Stimulated activated CD4-positive, alpha-beta T cell treated with anti-CD3 and anti-CD28 coated beads, Interleukin-2, amount 100 ng/mL, for 48 hours (primary cell): ENCODE measurements around the gene KCNK3.

Experiments used
- DNase-seq, 2 donors: peaks; one replicate each; pipeline ENCODE4 v3.0.0-alpha.2; 2020

Gene KCNK3

DNA sequence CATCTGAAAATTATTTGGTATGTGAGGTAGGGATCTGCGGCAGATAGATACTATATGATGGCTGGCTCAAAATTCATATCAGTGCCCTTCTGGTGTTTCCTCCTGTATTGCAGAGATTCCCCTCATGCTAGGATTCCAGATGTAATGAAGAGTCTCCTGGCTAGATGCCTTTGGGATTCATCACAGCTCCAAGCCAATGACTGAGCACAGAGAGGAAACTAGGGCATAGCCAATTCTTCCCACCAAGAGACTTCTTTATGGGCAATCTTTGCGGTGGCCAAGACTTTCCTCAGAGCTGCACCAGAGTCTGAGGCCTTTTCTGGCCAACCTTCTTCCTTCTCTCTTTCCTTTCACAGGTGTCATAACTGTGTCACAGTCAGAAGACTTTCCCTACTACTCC, 25.9 kb upstream of the KCNK3 start:
- DNase-seq, result no peak

DNA sequence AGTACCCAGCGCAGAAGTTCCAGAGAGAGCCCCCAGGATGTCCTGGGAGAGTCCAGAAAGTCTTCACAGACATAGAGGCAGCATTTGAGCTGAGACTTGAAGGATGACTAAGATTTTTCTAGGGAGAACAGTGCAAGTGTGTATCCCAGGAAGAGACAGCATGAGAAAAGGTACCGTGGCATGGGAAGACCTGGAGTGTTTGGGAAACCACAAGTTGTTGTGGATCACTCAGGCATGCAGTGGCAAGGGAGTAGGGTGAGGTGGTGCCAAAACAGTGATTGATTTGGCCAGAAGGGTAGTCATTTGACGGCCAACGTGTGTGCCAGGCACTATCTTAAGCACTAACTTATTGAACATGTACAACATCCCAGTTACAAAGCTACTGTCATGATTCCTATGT, 24.5 kb upstream of the KCNK3 start:
- DNase-seq, result no peak

DNA sequence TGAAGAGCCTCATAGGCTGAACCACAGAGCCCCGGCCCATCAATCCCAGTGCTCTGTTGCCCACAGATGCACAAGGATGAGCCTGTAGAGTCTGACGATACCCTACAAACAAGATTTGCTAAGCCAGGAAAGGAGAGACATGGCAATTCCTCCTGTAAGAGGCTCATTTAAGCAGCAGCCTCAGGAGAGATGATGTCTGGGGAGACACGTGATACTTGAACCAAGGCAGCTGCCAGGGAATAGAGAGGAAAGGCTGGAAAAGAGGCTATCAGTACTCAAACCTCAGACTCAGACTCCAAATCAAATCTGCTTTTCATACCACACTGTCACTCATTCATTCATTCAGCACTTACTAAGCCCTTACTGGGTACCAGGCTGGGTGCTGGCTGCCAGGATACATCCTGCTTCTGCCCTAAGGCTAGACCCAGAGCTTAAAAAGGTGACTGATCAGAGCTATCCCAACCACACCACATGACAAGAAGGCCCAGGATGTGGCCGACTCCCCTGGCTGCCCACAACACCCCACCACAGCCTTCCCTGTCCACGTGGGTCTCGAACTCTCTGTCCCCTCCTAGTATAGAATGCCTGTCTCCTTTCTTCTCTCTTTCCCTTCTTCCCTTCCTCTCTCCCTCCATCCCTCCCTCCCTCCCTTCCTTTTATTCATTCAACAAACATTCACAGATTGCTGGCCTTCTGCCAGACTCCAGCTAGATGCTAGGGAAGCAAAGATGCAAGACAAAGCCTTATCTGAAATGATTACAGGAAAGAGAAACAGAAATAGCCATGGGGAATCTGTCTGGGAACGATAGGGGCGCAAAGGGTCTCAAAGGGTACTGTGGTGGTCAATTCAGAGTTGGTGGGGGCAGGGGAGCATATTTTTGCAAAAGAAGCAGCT, 23.4 kb upstream of the KCNK3 start:
- DNase-seq, result no peak

DNA sequence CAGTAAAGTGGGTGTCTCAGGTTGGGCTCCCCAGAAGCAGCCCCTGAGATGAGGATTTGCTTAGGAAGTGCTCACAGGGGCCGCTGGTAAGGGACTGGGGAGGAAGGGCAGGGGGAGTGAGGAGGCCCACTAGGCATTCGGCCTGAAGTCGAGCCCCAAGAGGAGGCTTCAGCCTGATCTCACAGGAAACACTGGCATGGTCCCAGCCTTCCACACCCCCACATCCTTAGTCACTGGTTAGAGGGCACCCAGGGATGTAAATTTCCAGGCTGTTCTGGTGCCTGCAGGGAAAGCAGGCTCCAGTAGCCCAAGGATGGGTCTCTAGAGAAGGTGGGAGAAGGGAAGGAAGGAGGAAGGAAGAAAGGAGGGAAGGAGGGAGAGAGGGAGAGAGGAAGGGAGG, 22.4 kb upstream of the KCNK3 start:
- no peak for DNase-seq

DNA sequence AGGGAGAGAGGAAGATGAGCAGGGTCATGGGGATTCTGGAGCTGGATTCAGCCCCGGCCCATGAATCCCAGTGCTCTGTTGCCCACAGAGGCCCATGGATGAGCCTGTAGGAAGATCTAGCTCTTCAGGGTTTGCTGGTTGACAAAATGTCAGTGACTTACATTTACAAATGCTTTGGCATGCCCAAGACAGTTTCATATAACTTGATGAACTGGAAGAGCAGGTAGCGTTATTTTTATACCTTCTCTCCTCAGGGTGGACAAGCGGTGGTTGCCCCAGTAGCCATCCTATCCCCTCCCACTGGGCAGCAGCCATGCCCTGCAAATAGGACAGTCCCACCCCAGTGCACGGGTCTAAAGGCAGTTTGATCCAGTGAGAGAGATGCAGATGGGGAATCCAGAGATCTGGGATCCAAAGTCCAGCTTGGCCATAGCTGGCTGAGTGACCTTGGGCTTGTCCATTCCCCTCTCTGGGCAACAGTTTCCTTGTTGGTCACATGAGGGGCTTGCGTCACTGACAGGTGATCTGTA, 21.5 kb upstream of the KCNK3 start:
- no peak for DNase-seq

DNA sequence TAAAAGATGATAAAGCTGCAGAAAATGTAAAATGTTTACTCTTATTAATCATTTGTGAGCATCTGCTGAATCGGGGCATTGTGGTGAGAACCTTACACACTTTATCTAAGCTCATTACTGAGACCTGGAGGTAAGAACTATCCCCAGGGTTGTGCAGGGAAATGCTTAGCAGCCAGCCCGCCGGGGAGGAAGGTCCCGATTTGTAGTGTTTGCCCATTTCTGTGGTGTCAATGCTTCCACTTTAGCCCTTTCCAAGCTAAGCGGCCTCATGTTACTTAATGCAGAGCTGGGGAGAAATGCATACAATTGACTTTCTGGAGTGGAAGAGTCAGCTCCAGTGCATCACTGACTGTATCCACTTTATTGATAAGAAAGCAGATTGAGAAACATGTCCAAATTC, 20.8 kb upstream of the KCNK3 start:
- DNase-seq, result no peak

DNA sequence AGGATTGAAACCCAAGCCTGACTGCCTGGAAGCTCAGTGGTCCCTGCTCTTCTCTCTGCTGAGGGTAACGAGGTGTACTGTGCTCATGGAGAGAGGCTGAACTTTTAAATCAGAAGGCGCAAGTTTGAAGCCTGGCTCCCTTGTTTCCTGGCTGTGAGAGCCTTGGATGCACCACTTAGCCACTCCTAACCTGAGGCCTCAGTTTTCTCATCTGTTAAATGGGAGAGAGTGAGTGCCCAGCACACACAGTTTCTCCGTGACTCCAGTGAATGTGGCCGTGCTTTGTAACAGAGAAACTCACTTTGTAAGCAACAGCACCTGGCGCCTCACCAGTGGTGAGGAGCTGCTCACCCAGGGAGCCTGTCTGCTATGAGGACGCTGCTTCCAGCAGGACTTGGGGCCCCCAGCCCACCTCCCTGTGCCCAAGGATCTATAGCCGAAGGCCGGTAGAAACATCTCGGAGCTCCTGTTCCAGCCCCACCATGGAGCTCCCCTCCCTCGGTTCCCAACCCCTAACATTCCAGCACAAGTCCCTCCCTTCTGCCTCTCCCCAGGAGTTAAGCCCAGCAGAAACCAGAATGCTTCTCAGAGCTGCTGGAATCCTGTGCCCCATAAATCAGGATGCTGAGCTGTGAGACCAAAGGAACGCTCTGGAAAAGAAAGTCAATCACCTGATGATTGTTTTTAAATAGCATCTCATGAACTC, 20.3 kb upstream of the KCNK3 start:
- no peak for DNase-seq

DNA sequence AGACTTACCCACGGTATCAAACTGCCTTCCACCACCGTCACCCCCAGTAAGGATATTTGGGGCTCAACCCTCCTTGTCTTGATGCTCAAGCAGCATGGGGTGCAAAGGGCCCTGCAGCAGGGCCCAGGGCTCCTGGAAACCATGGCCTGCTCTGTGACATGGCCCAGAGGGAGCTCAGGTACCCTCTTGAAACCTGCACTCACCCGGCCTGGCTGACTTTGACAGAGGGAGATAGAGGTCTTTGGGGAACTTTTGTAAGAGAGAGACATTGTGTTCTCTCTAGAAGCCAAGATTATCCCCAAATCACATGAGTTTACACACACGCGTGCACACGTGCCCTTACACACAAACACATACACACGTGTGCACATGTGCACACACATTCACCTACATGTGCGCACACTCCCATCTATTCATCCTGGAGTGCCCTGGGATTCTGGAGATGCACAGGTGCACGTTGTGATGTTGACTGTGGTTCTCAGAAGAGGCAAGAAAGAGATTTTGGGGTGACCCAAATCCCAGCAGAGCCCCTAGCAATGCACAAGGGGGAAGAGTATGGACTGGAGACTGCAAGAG, 19.6 kb upstream of the KCNK3 start:
- DNase-seq, result no peak

DNA sequence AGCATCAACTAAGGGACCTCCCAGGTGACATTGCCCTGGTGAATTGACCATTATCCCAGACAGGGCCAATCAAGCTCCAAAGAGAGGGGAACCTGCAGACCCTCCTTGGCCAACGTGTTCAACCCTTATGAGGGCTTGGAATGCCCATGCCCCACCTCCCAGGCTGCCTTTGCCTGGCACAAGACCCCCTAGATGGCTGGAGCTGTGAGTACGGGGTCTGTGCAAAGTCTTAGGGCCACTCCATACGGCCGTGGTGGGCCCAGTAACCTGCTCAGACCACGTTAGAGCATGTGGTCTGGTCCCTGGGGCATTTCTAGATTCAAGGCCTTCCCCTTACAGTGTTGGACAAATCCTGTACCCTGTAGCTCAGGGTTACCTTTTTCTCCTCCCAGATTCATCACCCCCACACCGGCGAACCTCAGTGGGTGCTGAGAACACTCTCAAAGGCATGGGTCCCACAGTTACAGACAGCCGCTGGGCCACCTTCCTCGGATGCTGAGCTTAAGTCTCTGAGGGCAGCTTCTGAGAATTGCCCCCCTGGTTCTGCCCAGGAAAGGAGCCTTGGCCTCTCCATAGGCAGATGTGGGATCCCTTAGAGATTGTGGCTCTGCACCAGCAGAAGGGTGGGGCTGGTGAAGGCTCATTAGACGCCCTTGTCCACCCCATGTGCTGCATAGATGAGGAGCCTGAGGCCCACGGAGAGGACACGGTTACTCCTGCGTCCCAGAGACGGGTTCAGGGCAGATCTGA, 18.3 kb upstream of the KCNK3 start:
- DNase-seq, result no peak

DNA sequence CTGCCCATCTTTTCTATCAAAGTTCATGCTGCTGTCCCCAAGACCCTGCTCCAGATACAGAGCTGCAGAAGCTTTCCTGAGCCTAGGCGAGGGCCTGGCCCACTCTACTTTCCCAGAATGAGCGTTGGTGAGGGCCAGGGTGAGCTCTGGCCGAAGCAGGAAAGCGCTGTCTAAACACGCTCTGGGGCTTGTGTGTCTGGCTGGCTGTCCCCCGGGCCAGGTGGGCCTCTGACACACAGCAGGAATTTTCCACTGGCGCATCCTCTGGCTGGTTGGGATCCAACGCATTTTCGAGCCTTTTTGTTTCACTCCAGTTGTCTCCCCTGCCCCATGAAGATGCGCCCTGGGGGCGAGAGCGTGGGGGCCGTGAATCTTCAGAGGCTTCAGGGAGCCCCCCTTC, 17.8 kb upstream of the KCNK3 start:
- DNase-seq, result no peak

DNA sequence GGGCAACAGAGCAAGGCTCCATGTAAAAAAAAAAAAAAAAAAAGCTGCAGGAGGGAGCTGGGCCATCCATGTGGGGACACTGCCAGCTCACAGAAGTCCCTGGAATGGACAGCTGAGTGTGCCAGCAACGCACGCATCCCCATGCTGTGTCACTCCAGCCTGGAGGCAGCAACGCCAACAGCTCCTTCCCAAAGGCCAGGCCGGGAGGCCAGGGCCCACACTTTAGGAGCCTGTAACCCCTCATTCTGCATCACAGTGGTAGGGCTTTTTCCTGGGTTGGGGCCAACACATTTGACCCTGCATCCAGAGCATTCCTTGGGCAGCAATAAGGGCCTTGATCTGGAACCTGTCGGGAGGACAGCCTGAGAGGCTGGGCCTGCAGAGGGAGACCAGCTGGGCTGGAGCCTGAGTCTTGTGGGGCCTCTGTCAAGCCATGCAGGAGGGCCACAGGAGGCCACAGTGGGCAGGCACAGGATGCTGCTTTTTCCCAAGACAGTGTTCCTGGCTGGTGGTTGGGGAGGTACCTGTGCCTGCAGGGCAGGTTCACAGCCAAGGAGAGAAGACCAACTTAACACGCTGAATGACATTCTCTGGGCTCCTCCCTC, 16.8 kb upstream of the KCNK3 start:
- no peak for DNase-seq

DNA sequence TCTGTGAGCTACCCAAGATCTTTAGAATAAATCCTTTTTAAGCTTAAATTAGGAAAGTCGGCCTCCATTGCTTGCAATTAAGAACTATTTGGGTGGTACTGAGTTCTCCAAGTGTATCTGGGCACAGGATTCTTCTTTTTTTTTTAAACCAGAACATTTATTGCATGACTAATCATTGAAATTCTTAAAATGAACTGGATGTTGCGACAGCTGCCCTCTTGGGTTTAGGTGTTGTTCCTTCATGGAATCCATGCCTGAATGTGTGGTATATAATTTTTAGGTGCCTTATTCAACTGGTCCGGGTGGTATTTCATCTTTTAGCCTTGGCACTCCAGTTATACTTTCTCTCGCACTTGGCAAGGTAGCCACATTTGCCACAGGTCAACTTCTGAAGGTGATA, 14.5 kb upstream of the KCNK3 start:
- DNase-seq, result no peak

DNA sequence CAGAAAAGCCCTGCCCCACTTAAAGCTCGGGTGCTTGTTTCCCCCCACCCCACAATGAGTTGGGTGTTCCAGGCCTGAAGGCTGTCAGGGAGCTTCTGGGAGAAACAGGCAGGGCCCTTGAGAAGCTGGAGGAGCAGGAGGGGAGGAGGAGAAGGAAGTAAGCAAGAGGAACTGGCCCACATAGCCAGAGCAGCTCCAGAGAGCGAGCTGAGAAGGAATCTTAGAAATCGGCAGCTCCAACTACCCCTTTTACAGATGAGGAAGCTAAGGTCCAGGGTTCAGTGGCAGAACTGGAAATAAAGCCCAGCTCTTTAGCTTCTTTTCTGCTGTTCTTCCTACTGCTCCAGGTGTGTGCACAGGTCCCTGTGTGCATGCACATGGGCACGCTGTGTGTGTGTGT, 12.7 kb upstream of the KCNK3 start:
- no peak for DNase-seq

DNA sequence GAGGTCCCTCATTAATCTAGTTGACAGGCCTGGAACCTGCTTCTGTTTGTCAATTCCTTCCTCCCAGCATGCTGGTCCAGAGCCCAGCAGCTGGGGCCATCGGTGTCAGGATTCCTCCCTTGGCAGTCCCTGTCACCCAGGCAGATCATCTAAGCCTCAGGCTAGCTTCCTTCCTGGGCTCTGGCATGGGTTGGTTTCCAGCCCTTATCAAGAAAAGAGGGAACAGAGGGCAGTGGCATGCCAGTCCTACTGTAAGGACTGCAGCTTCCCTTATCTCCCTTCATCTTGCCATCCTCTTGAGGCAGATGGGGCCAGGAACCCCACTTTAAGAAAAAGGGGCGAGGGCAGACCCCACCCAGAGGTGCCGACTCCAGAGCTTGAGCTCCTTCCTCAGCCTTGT, 10.9 kb upstream of the KCNK3 start:
- DNase-seq, result no peak

DNA sequence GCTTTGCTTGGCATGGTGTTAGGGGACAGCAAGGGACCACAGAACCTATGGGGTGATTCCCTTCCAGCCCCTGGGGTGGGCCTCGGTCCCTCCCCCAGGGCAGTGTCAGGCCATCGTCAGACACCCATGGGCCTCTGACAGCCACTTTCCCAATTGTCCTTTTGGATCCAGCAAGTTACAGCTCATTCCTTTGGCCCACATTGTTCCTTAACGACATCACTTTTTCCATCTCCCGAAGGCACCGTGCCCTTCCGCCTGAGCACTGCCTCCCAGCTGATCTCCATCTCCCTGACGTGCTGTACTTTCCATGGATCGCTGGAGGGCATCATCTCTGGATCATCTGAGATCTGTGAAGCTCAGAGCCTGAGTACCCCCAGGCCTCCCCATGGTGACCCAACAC, 10.4 kb upstream of the KCNK3 start:
- DNase-seq, result no peak

DNA sequence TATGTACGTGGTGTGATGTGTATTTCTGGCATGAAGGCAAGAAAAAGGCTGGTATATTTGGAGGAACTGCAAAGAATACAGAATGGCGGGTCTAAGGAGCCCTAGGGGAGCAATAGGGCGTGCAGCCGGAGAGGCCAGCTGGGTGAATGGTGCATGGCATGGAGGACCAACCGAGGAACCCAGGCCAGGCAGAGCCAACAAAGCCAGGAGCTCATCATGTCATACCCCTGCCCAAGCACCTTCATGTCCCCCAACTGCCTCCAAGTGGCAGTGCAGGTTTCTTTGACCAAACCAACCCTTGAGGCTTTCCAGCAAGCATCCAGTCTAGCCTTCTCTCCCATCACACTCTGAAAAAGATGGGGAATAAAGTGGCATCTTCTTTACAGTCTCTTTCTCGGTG, 8.9 kb upstream of the KCNK3 start:
- DNase-seq, result no peak

DNA sequence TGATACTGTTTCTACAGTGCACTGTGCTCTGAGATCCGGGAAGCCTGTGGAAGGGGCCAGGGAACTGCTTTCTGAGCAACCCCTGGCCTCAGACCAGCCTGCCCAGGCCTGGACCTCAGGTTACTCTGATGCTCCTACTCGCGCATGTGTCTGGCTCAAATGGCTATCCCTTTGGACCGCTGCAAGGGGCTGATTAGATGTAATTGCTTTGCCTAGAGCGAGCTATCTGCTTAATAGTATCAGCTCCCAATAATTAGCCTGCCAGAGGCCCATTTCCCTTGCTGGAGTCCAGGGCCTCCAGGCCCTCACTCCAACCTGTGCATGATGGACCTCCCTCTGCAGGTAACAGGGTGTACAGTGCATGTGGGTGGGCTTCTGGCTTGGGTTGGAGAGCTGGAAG, 7.2 kb upstream of the KCNK3 start:
- no peak for DNase-seq

DNA sequence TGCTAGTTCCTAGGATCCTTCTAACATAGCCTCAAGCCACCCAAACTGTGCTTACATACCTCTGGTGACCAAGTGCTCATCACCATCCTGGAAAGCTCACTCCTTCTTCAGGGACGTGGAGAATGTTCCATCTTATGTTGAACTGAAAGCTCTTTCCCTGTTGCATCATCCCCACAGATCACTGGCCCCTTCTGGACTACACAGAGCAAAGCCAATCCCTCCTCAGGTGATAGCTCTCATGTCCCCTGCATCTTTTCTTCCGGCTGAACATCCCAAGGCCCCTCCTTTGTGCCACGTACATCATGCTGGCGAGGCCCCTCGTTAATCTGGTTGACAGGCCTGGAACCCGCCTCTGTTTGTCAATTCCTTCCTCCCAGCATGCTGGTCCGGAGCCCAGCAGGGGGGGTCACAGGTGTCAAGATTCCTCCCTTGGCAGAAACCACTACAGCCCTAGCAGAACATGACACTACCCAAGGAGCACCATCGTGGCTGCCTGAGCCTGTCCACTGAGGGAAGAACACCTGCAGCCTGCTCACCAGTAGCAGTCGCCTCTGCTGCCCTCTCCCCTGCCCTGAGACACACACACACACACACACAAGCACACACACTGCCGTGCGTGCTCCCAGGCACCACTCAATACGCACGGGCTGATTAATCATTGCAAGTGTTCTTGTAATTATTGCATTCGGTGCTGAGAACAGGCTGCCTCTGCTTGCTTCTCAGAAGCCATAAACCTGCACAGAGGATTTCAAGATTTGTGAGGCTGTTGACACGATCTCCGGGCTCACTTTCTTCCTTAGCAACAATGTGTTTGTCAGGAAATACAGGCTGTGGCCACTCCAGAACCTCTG, 6.3 kb upstream of the KCNK3 start:
- DNase-seq, result no peak

DNA sequence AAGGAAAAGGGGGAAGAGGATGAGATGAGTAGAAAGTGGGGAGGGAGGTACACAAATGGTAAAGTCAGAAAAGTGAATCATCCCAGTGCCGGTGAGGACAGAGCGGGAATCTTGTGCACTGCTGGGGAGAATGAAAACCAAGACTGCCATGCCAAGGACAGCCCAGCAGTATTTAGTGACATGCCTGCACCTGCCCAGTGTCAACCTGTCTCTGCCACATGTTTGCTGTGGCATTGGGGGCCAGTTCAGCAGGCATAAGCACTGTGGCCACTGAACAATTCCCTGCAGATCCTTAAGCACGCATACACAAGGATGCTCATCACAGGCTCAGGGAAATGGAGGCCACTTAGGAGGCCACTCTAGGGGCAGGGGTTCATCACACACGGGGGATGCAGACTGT, 5.2 kb upstream of the KCNK3 start:
- no peak for DNase-seq

DNA sequence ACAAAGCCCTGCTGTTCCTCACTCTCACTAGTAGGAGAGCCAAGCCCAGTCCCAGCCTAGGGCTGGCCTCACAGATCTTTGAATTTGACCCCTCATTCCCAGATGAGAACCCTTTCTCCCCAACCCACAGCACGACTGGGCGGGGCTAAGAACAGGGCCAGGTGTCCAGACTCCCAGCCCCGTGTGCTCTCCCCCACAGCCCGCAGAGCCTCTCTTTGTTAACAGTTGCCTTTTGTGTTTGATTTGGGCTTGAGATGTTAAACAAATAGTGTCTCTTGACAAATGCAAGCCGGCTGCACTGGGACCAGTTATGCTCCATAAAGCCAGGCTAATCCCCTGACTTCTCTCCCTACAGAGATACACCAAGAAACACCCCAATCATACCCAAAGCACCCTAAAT, 4.7 kb upstream of the KCNK3 start:
- no peak for DNase-seq

DNA sequence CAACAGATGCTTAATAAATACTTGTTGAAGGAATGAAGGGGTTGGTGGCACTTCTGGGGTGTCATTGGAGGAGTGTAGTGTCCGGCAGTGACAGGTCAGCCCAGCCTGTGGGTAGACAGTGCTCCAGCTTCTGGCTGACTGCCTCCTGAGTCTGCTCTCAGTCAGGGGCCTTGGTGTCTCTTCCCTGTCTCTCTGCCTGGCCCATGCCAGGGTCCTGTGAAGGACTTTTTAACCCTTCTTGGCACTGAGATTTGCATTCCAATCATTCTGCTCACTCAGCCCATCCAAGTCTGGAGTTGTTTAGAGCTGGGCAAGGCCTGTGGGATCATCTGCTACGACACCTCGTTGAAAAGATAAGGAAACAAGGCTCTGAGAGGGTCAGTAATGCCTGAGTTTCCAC, 1.4 kb upstream of the KCNK3 start:
- DNase-seq, result no peak

DNA sequence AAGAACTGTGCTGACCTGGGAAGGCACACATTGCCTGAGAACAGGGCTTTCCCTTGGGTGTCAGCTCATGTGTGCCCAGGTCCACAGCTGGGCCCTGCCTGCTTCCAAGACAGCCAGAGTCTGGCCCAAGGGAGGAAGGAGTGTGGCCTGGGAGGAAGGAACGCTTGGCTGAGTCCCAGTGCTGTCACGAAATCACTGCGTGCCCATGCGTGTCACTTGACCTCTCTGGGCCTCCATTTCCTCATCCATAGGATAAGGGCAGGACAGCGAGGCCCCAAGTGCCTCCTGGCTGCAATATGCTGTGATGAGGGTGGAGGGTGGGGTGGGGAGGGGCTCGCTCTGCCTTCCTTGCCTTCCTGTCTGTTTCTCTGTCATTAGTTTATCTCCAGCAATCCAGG, 642 bp upstream of the KCNK3 start:
- DNase-seq, result no peak
